MV-4-11 (cell line): Measurements from ENCODE around the gene CHCHD6.

ENCODE experiments used
- DNase-seq: peaks from one replicate; lab custom pipeline; 2025; lab: John Stamatoyannopoulos, UW

Gene CHCHD6

GRCh38 chr3:126939733-126940132 is 235.7 kb downstream of the CHCHD6 start:
- DNase-seq: no peak

GRCh38 chr3:126941721-126942270 is 237.8 kb downstream of the CHCHD6 start:
- no peak for DNase-seq

- DNase-seq: no peak
Observed at GRCh38 chr3:126944089-126944965, 240.3 kb downstream of the CHCHD6 start.

- DNase-seq: no peak
Observed at GRCh38 chr3:126945171-126945721, 241.2 kb downstream of the CHCHD6 start.

GRCh38 chr3:126945891-126946290 is 241.9 kb downstream of the CHCHD6 start:
- no peak for DNase-seq

GRCh38 chr3:126946405-126946804 is 242.4 kb downstream of the CHCHD6 start:
- DNase-seq: no peak

GRCh38 chr3:126947429-126947828 is 243.4 kb downstream of the CHCHD6 start:
- DNase-seq: no peak

GRCh38 chr3:126948980-126949535 is 245.0 kb downstream of the CHCHD6 start:
- no peak for DNase-seq

GRCh38 chr3:126951561-126951960 is 247.5 kb downstream of the CHCHD6 start:
- DNase-seq: no peak

GRCh38 chr3:126952261-126952982 is 248.4 kb downstream of the CHCHD6 start:
- DNase-seq: no peak

- DNase-seq: no peak
Observed at GRCh38 chr3:126952983-126953660, 249.1 kb downstream of the CHCHD6 start.

- no peak for DNase-seq
Observed at GRCh38 chr3:126954141-126954842, 250.3 kb downstream of the CHCHD6 start.

- no peak for DNase-seq
Observed at GRCh38 chr3:126955004-126955790, 251.2 kb downstream of the CHCHD6 start.

- no peak for DNase-seq
Observed at GRCh38 chr3:126956361-126956760, 252.3 kb downstream of the CHCHD6 start.

- no peak for DNase-seq
Observed at GRCh38 chr3:126956866-126957650, 253.0 kb downstream of the CHCHD6 start.

- DNase-seq: no peak
Observed at GRCh38 chr3:126957776-126958637, 254.0 kb downstream of the CHCHD6 start.

- DNase-seq: no peak
Observed at GRCh38 chr3:126958638-126959085, 254.6 kb downstream of the CHCHD6 start.
